Neutrophil (primary cell): ENCODE data around the gene IL36G.

ENCODE experiments used
- H3K27ac ChIP-seq: fragments of 200-600 bp; sonication (generic); 2 replicates; pipeline ENCODE4 v1.5.1; 2016; ENCODE audit warnings: mild to moderate bottlenecking, moderate library complexity
- H3K27me3 ChIP-seq: fragments of 200-600 bp; sonication (generic); 2 replicates; pipeline ENCODE4 v1.6.0; 2016; ENCODE audit warnings: mild to moderate bottlenecking
- H3K36me3 ChIP-seq: fragments of 200-600 bp; sonication (generic); 2 replicates; pipeline ENCODE4 v1.5.1; 2017
- H3K4me1 ChIP-seq, 2 experiments: fragments of 200-600 bp in 1 of 2; sonication (generic) in 1 of 2; 1 replicate in 1 of 2; 2 replicates in 1 of 2; pipeline versions ENCODE4 v1.5.1 to v1.6.1; 2013 to 2016; ENCODE audit warnings: low read depth in 1 of 2, low read length in 1 of 2, mild to moderate bottlenecking in 1 of 2, moderate library complexity in 1 of 2; ENCODE audit not compliant: control insufficient read depth in 1 of 2, insufficient read depth in 1 of 2
- H3K4me3 ChIP-seq, 2 experiments: fragments of 200-600 bp in 1 of 2; sonication (generic) in 1 of 2; 1 replicate in 1 of 2; 2 replicates in 1 of 2; pipeline ENCODE4 v1.5.1; 2013 to 2016; ENCODE audit warnings: low read depth in 1 of 2, low read length in 1 of 2, mild to moderate bottlenecking in 1 of 2, moderate library complexity in 1 of 2
- H3K9me3 ChIP-seq: fragments of 200-600 bp; sonication (generic); 2 replicates; pipeline ENCODE4 v1.5.1; 2016
- CTCF ChIP-seq: fragments of 200-600 bp; sonication (generic); IDR thresholded peaks from 2 replicates; pipeline ENCODE4 v1.5.1; 2016; ENCODE audit warnings: antibody characterized with exemption

IL36G gene

GRCh38 chr2:112973156-112973555 is 4.7 kb upstream of the IL36G start:
- Histone ChIP-seq H3K4me3 (no peak overlapping the region), H3K9me3 (no peaks in the 10 kb centered on the region), H3K36me3 (no peaks in the 10 kb centered on the region), H3K27me3 (peaks cover 7% of the 10 kb centered on the region), H3K27ac (no peak overlapping the region), H3K4me1 (no peaks in the 10 kb centered on the region)
- TF ChIP-seq CTCF: no peak

- Histone ChIP-seq H3K4me3 (no peak overlapping the region), H3K4me1 (no peaks in the 10 kb centered on the region), H3K27me3 (peaks cover 4% of the 10 kb centered on the region), H3K36me3 (no peaks in the 10 kb centered on the region), H3K9me3 (no peaks in the 10 kb centered on the region), H3K27ac (no peak overlapping the region)
- TF ChIP-seq CTCF: no peak
Observed at GRCh38 chr2:112979731-112980130, 1.9 kb downstream of the IL36G start.

GRCh38 chr2:112980537-112980936 is 2.7 kb downstream of the IL36G start:
- Histone ChIP-seq H3K4me3 (no peak overlapping the region), H3K27me3 (peaks cover 4% of the 10 kb centered on the region), H3K4me1 (no peaks in the 10 kb centered on the region), H3K27ac (no peak overlapping the region), H3K9me3 (no peaks in the 10 kb centered on the region), H3K36me3 (no peaks in the 10 kb centered on the region)
- no peak for TF ChIP-seq CTCF

- no peak for TF ChIP-seq CTCF
- Histone ChIP-seq H3K4me1 (no peaks in the 10 kb centered on the region), H3K27ac (no peak overlapping the region), H3K36me3 (no peaks in the 10 kb centered on the region), H3K9me3 (no peaks in the 10 kb centered on the region), H3K27me3 (no peaks in the 10 kb centered on the region), H3K4me3 (no peak overlapping the region)
Observed at GRCh38 chr2:112985090-112985489, 7.3 kb downstream of the IL36G start.

- no peaks in the 10 kb centered on the region for H3K4me1 ChIP-seq
- H3K27me3 ChIP-seq: no peaks in the 10 kb centered on the region
- no peaks in the 10 kb centered on the region for H3K9me3 ChIP-seq
- no peaks in the 10 kb centered on the region for H3K36me3 ChIP-seq
- no peak overlapping the region for H3K4me3 ChIP-seq
- no peak overlapping the region for H3K27ac ChIP-seq
- TF ChIP-seq CTCF: no peak
Observed at GRCh38 chr2:112989611-112990010, 11.8 kb downstream of the IL36G start.

GRCh38 chr2:112993831-112994230 is 16.0 kb downstream of the IL36G start:
- Histone ChIP-seq H3K9me3 (no peaks in the 10 kb centered on the region), H3K36me3 (no peaks in the 10 kb centered on the region), H3K27ac (no peak overlapping the region), H3K4me3 (no peak overlapping the region), H3K4me1 (no peaks in the 10 kb centered on the region), H3K27me3 (no peaks in the 10 kb centered on the region)
- no peak for TF ChIP-seq CTCF
